Activated CD4-positive, CD25-positive, alpha-beta regulatory T cell treated with anti-CD3 and anti-CD28 coated beads, Interleukin-2, amount 50 U/mL, for 24 hours (primary cell): ENCODE measurements around the gene MISP.

ENCODE experiments used
- ATAC-seq, 2 donors: fragments of 150-1000 bp; cut with Tn5 transposase; one replicate each; pipeline ENCODE4 v1.10.0; 2021; ENCODE audit warnings: mild to moderate bottlenecking in 1 of 2, moderate library complexity in 1 of 2

MISP gene

GRCh38 chr19:798415-799075, 47.6 kb downstream of the MISP start:
- ATAC-seq: no peak

GRCh38 chr19:799076-799881, 48.4 kb downstream of the MISP start:
- ATAC-seq: no peak

GRCh38 chr19:800360-801029, 49.6 kb downstream of the MISP start:
- no peak for ATAC-seq

DNA sequence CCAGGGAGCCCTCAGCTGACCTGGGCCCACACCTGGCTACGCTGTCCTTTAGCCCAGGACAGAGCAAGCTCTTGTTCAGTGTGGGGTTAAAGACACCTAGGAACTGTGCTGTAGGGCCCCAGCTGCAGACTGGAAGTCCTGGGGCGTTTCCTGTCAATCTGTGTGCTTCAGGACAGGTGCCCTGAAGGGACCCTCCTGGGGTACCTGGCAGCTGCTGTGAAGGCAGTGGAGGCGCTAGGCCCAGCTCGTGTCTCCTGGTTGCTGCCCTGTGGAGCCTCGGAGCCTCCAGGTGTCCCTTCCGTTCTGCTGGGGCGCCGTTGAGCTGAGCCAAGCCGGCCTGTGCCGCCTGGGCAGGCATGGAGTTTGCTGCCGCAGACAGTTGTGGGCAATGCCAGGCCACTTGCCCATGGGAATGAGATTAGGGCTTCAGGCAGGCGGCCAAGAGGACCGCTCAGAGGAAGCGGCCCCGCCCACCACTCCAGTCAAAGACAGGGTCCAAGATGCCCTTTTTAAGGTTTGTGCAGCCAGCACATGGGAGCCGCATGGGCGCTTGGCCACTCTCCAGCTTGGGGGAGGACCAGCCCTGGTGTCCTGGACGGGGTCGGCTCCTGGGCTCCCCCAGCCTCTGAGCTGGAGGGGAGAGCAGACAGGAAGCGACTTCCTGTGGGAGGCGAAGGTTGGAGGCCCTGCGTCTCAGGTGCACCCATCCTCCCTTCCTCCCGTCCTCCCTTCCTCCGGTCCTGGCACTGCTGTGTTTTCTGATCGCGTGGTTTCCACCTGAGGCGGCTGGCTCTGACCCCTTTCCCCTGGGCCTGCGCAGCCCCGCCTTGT, 50.3 kb downstream of the MISP start:
- no peak for ATAC-seq

GRCh38 chr19:801861-802497, 51.1 kb downstream of the MISP start:
- ATAC-seq: no peak

GRCh38 chr19:802498-803098, 51.7 kb downstream of the MISP start:
- ATAC-seq: no peak

DNA sequence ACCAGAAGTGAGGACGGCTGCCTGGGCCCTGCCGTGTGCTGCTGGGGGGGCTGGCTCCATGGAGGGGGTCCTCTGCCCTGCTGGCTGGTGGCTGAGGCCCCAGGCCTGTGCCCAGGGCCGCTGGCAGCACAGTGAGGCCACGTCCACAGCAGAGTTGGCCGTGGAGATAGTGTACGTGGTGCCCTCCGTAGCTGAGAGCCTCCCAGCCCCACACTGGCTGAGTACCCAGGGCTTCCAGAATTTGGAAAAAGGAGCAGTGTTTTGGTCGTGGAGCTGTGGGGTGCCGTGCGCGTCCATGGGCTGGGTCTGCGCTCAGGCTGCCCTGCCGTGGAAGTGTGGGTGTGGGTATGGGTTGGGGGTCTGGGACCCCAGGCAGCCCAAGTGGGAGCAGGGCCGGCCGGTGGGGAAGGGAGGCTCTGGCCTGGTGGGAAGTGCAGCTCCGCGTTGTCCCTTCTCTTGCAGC, 52.2 kb downstream of the MISP start:
- ATAC-seq: no peak

DNA sequence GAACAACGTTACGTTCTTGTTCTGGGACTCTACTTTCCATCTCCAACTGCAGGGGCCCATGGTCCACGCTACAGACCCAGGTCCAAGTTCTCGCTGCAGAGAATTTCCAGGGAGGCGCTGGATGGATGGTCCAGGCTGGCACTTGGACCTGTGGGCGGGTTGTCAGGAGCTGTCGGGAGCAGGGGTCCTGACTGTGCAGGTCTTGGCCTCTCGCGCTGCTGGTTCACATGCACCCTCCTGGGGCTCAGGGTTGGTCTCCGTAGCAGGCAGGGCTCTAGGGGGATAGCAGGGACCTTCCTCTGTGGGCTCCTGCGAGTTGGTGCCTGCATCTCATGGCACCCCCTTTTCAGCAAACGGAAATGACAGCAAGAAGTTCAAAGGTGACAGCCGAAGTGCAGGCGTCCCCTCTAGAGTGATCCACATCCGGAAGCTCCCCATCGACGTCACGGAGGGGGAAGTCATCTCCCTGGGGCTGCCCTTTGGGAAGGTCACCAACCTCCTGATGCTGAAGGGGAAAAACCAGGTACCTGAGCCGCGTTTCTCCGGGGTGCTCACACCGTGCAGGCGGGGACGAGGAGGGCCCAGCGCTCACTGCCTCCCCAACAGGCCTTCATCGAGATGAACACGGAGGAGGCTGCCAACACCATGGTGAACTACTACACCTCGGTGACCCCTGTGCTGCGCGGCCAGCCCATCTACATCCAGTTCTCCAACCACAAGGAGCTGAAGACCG, 52.9 kb downstream of the MISP start:
- ATAC-seq: no peak

DNA sequence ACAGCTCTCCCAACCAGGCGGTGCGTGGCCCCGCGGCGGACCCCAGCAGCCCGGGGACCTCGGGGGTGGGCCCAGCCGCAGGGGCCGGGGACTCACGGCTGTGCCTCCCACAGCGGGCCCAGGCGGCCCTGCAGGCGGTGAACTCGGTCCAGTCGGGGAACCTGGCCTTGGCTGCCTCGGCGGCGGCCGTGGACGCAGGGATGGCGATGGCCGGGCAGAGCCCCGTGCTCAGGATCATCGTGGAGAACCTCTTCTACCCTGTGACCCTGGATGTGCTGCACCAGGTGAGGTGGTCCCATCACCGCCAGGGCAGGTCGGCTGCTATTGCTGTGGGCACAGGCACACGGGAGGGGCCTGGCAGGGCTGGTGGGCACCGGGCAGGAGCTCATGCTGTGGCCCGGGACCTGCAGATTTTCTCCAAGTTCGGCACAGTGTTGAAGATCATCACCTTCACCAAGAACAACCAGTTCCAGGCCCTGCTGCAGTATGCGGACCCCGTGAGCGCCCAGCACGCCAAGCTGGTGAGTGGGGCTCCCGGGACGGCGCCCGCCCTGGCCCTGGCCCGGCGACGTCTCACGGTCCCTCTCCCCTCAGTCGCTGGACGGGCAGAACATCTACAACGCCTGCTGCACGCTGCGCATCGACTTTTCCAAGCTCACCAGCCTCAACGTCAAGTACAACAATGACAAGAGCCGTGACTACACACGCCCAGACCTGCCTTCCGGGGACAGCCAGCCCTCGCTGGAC, 53.7 kb downstream of the MISP start:
- no peak for ATAC-seq

DNA sequence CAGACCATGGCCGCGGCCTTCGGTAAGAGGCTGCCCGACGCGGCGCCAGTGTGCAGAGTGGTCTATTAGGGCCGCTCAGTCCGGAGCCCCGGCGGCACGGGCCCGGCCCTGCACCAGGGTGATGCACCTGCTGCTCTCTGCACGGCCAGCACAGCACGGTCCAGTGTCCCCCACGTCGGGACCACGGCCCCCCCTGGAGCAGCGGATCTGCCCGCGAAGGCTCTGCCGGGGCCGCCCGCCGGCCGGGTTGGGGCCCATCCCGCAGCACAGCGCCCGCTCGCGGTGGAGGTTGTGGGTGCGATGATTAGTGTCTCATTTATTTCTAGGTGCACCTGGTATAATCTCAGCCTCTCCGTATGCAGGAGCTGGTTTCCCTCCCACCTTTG, 54.2 kb downstream of the MISP start:
- no peak for ATAC-seq

DNA sequence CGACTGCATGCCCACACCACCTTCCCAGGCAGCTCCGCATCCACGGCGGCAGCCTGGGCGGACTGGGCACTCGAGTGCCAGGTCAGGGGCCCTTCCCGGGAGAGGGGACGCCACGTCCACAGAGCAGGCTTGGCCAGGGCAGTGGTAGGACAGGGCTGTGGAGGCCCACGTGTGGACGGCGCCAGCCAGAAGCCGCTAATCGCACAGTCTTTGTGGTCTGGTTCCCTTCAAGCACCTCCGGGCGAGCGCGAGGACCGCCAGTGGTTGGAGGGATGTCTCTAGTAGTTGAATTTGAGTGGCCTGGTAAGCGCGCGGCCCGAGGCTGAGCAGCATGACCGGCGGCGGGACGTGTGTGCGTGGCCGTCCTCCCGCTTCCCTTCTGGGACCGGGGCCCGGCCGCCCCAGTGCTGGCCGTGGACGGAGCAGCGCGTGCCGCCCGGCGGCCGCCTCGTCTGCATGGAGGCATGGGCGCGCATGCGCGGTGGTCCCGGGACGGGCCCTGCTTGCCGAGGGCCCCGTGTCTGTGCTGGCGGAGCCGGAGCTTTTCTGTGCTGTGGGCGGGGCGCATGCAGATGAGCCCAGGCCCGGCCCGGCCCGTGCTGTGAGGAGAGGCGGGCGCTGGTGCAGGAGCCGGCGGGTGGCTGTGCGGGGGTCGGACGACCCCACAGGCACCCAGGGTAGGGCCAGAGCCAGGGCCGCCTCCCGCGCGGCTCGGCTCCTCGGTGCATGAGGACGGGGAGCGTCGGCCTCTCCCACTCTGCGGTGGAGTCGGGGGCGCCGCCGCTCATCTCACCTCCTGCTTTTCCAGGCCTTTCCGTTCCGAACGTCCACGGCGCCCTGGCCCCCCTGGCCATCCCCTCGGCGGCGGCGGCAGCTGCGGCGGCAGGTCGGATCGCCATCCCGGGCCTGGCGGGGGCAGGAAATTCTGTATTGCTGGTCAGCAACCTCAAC, 55.0 kb downstream of the MISP start:
- ATAC-seq: no peak

DNA sequence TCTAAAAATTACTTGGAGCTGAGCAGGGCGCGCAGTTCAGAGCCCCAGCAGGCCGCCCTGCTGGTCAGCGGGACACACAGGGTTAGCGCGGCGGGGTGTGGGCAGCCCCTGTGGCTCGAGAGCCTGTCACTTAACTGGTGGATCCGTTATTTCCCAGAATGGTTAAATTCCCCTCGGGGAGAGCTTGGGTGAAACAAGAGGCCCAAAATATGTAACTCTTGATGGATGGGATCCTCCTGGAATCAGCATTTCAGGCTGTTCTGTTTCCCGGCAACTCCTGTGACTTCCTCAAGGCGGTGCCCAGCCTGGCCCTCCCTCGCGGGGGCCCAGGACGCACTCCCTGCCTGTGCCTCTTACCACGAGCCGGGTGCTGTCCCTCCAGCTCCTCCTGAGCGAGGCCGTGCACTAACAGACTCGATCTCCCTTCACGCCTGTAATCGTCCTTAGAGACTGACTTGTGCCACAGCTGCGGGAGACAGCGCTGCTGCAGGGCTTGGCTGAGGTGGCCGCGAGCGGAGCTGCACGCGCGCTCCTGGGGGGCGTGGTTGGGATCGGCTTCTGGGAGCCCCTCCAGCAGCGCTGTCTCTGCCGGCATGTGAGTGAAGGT, 56.0 kb downstream of the MISP start:
- no peak for ATAC-seq

GRCh38 chr19:807627-808422, 56.9 kb downstream of the MISP start:
- no peak for ATAC-seq

- ATAC-seq: no peak
Observed at GRCh38 chr19:808423-808775, 57.5 kb downstream of the MISP start.

- ATAC-seq: no peak
Observed at GRCh38 chr19:810077-810855, 59.4 kb downstream of the MISP start.

GRCh38 chr19:810883-811489, 60.1 kb downstream of the MISP start:
- no peak for ATAC-seq
